NOMO-1 treated with dmso at 0.1 percent for 144 hours (cell line): ENCODE data around the gene DDX6.
"Not testable (repeated sequence)": the region's sequence is repeated elsewhere in the genome, so short reads cannot be mapped to it uniquely, and the experiment has no call there.

ENCODE experiments used
- DNase-seq: peaks from one replicate; lab custom pipeline; 2025; ENCODE audit not compliant: unreplicated experiment; lab: John Stamatoyannopoulos, UW

Gene DDX6

DNA sequence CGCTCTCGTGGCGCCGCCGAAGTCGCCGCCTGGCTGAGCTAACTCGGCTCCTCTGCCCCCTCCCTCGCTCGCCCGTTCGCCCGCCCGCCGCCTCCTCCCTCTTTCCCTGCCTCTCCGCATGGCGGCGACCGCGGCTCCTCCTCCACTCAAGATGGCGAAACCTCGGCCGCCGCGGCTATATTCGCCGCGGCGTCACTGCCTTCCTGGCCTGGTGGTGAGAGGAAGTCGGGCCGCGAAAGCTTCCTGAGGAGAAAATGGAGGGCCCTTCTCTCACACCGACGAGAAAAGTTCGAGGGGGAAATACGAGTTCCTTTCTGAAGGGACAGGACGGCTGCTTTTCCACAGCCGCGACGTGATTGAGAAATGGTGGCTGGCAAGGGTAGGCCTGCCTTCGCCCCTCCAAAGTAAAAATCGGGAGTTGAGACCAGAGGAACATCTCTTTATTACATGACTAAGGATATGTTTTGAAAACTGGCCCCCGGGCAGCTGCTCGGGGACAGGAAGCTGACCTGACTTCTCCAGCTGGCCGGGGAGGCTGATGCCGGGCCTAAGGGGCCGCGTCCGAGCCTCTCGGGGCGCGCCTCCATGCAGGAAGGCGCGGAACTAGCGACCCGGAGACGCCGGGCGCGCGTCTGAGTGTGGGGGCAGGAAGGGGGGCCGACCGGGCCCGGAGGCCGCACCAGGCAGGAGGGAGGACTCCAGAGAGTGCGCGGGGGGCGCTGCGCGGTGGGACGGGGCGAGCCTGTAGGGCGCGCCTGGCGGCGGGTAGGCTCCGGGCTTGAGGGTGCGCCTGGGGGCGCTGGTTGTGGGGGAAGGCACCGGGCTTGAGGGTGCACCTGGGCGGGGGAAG is at the start of gene DDX6:
Gene DDX6, minus strand, starts transcription at position 54 of the 850 bp plus-strand sequence. CDS start 4,913 bp downstream, outside the sequence.
- DNase-seq, result peak; percentile 78

DNA sequence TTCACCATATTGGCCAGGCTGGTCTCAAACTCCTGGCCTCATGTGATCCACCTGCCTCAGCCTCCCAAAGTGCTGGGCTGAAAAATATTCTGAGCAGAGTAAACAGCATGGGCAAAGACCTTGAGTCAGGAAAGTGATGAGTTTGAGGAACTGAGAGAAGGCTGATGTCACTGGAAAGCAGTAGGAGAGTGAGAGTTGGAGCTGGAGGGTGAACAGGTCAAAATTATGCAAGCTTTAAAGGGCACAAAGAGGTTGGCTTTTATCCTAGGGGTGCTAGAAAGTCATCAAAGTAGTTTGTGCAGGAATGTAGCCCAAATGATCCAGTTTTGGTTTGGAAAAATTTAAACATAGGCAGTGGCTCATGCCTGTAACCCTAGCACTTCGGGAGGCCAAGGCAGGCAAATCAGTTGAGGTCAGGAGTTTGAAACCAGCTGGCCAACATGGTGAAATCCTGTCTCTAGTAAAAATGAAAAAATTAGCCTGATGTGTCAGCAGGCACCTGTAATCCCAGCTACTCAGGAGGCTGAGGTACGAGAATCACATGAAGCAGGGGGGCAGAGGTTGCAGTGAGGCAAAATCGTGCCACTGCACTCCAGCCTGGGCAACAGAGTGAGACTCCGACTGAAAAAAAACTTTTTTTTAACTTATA is 48.1 kb upstream of the DDX6 start:
- DNase-seq, result peak; percentile 62

- DNase-seq, result no peak
Measured at GRCh38 chr11:118837868-118838267, 46.9 kb upstream of the DDX6 start.

DNA sequence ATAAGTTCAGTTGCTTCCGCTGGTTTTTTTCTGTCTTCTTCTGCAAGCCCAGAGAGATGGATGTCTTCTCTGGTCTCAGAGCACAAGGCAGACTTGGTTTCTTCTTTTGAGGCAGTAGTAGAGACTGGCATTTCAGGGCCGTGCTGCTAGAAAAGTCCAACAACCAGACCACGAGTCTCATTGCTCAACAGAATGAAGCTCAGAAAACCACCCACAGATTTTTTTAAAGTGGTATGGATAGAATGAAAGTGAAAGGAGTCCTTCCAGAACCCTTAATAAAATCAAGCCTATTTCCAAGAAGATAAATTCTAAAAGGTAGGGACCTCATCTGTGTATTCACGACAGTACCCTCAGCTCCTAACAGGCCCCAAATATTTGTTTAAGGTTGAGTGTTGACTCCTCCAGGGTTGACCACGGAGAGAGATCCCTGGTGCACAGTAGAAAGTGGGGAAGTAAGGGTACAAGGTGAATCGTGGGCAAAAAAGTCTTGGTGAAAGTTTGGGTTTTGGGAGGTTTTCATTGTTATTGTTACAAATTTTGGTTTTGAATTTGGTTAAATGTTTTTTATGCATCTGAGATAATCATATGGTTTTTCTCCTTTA is 43.6 kb upstream of the DDX6 start:
- DNase-seq, result peak; percentile 65

- no peak for DNase-seq
Measured at GRCh38 chr11:118827118-118827517, 36.2 kb upstream of the DDX6 start.

- DNase-seq, result not testable (repeated sequence)
Measured at GRCh38 chr11:118822936-118823510, 32.1 kb upstream of the DDX6 start.

DNA sequence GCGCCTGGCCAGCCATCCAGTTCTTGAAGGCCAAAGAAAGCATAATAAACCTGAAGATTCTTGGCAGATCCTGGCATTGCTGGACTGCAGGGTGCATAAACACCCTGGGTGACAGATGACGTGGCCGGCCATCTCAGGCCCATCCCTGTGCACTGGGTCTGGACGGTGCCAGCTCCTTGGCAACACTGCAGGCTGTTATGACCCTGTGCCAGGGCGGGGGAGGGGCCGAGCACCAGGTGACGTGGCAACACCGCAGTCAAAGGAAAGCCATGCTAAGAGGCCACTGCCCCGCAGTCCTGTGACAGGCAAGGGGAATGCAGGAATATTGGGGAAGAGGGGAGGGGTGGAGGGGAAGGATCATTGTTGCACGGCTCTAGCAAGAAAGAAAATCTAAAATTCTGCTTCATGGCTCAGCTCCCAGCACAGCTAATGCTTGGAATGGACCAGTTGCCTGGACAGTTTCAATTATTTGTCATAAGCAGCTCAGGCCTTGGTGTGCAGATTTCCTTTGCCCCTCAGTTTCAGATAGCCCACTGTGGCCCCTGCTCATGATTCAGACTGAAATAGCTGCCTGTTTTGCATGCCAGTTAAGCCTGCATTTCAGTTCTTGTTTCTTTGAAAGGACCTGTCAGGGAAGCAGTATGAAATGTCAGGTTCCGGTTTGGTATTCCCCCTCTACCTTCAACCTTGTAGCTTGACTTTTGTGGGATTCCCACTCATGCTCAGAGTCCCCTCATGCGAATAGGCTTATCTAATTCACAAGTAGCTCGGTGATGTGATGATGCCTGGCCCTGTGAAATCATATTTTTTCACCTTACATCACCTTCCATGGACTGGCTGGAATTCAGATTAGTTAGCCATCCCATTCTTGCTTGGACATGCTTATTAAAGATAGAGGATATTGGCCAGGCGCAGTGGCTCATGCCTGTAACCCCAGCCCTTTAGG is 29.7 kb upstream of the DDX6 start:
- DNase-seq, result no peak

- not testable (repeated sequence) for DNase-seq
Measured at GRCh38 chr11:118820025-118820379, 29.0 kb upstream of the DDX6 start.

DNA sequence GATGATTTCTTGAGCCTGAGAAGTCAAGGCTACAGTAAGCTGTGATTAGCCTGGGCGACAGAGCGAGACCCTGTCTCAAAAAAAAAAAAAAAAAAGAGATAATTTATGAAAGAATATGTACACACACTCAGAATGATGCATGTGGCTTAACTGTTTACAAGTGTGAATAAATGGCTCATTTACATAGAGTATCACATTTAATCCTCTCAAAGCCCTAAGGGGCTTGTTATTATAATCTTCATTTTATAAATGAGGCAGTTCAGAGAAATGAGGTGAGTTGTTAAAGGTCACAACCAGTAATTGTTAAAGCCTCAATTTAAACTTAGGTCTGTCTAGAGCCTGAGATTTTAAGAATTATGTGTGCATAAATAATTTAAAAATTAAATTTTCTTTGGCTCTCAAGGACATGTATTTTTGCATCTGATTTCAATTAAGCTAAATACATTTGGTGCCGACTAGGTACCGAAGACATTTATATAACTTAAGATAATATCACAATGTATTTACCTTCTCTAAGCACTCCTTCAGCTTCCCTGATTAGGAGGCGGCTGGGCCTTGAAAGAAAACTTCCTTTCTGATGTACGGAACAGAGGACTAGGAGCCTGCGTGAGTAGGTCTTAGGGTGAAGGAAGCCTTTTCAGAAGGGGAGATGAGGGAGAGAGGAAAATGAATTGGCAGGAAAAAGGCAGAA is 28.5 kb upstream of the DDX6 start:
- DNase-seq, result no peak

- DNase-seq, result no peak
Measured at GRCh38 chr11:118818130-118818529, 27.2 kb upstream of the DDX6 start.

DNA sequence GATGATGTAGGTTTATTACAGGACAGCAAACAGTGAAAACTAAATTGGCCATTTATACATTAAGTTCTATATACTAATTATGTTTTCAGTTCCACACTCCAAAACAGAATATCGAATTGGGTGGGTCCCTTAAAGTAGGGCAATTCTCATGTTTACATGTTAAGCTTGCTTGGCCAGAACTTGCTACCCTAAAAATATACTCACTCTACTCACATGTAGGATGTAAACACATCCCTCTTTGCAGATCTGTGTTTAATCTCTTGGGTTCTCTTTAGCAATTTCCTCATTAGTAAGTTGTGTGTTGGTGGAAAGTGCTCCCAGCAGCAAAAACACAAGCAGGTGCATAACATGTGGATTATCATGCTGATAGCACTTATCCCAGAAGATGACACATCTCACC is 22.6 kb upstream of the DDX6 start:
- no peak for DNase-seq

- no peak for DNase-seq
Measured at GRCh38 chr11:118812485-118812884, 21.5 kb upstream of the DDX6 start.

GRCh38 chr11:118807800-118808778 is 17.1 kb upstream of the DDX6 start:
- DNase-seq, result no peak

- DNase-seq, result no peak
Measured at GRCh38 chr11:118806400-118806799, 15.4 kb upstream of the DDX6 start.

DNA sequence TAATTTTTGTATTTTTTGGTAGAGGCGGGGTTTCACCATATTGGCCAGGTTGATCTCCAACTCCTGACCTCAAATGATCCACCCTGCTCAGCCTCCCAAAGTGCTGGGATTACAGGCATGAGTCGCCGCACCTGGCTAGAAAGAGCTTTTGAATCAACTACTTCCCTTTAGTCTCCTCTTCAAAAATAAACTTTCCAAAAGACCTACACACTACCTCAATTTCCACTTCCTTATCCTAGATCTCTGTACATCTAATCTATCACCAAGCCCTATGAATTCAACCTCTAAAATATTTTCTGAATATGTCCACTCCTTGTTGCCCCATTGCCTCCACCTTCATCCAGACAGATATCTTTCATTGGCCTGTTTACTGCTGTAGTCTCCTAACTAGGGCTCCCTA is 13.1 kb upstream of the DDX6 start:
- no peak for DNase-seq

DNA sequence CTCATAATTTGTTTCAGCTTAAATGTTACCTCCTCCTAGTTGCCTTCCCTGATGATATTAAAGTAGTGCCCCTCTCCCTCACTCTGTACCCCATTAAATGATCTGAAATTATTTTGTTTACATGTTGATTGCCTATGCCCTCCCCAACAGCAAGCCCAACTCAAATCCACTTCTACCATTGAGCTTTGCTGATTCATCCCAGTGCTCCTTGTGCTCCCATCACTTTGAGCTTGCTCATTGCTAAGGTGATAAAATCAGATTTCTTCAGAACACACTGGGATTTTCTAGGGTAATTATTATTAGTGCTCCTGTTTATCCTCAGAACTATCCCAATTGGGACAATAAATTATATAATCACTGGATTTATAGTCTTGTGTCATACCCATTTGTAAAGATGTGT is 8.4 kb upstream of the DDX6 start:
- DNase-seq, result no peak

DNA sequence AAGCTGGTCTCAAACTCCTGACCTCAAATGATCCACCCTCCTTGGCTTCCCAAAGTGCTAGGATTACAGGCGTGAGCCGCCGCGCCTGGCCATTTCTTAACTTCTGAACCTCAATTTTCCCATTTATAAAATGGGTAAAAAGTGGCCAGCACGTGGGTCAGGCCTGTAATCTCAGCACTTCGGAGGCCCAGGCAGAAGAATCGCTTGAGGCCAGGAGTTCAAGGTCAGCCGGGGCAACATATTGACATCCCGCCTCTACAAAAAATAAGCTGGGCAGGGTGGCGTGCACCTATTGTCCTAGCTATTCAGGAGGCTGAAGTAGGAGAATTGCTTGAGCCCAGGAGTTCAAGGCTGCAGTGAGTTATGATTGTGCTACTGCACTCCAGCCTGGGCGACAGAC is 6.5 kb upstream of the DDX6 start:
- no peak for DNase-seq

- DNase-seq, result peak; percentile 95
Measured at GRCh38 chr11:118792570-118793124, 1.7 kb upstream of the DDX6 start.
